ENCODE data around the gene CD300LF.

The CD300LF gene

DNA sequence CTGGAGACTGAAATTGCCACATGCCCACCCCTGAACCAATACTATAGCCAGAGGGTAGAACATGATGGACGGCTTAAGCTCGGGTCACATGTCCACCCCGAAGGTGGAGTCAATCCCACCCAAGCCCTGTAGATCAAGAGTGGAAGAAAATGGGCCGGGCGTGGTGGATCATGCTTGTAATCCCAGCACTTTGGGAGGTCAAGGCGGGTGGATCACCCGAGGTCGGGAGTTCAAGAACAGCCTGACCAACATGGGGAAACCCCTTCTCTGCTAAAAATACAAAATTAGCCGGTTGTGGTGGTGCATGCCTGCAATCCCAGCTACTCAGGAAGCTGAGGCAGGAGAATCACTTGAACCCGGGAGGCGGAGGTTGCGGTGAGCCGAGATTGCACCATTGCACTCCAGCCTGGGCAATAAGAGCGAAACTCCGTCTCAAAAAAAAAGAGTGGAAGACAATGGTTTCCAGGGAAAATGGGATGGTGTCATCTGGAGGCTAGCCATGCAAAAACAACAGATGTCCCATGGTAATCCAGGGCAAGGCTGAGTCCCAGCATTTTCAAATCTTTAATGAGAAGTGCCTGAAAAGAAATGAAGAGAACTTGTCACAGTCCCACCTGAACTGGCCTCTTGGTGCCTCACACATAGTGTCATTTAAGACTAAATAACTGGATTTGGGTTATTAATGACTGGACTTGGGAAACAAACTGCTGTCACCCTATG, 30.1 kb downstream of the CD300LF start:
- no peak for DNase-seq

- no peak for DNase-seq
Observed at GRCh38 chr17:74682028-74682427, 30.7 kb downstream of the CD300LF start.

DNA sequence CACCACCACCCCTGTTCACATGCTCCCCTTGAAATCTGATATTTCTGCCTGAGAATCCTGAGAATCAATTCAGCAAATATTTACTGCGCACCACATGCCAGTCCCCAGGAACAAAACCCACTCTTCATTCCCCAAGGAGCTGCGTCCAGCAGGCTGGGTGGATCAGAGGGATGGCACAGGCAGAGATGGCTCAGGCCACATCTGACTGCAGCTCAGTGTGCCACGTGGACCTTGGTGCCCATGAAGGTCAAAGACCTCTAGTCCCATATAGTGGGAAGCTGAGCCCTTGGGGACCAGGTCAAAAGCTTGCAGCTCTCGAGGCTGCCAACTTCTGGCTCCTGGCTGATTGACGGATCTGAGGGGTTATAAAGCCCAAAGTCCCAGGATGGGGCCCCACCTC, 31.8 kb downstream of the CD300LF start:
- no peak for DNase-seq

- DNase-seq, result no peak
Observed at GRCh38 chr17:74680213-74680612, 32.5 kb downstream of the CD300LF start.

- no peak for DNase-seq
Observed at GRCh38 chr17:74679374-74679773, 33.3 kb downstream of the CD300LF start.

GRCh38 chr17:74678541-74678940, 34.2 kb downstream of the CD300LF start:
- no peak for DNase-seq

- no peak for DNase-seq
Observed at GRCh38 chr17:74677558-74678466, 34.9 kb downstream of the CD300LF start.

- DNase-seq, result peak; percentile 72
Observed at GRCh38 chr17:74671031-74671771, 41.5 kb downstream of the CD300LF start.

- DNase-seq, result no peak
Observed at GRCh38 chr17:74670329-74670728, 42.4 kb downstream of the CD300LF start.

DNA sequence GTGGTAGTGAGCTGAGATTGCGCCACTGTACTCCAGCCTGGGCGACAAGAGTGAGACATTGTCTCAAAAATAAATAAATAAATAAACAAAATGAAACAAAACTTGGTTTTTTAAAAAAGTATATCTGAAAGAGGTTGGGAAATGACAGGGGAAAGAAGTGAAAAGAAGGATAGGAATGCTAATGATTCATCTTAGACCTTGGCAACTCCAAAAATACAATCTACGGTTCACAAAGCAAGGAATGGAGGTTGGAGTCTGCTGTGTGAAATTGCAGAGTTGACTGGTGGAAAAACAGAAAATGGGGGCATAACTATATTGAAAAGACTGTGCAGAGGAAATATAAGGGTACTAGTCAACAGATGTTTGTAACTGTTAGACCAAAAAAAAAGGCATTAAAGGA, 49.2 kb downstream of the CD300LF start:
- DNase-seq, result no peak

GRCh38 chr17:74659889-74660288, 52.8 kb downstream of the CD300LF start:
- no peak for DNase-seq

DNA sequence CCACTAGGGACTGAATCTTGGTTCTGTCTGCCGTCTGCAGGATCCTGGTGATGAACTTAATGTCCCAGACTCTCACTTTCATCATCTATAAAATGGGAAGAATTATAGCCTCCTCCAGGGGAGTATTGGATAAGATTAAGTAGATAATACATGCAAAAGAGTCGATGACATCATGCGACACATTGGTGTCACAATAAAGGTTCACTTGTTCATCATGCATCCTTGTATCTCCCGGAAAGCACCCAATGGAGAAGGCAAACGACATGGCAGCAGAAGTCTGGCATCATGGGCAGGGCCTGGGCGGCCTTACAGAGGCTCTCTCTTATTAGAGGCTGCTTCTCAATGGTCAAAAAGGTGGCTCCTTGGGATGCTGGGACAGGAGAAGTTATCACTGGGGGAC, 54.1 kb downstream of the CD300LF start:
- DNase-seq, result no peak

- no peak for DNase-seq
Observed at GRCh38 chr17:74654742-74655141, 58.0 kb downstream of the CD300LF start.

DNA sequence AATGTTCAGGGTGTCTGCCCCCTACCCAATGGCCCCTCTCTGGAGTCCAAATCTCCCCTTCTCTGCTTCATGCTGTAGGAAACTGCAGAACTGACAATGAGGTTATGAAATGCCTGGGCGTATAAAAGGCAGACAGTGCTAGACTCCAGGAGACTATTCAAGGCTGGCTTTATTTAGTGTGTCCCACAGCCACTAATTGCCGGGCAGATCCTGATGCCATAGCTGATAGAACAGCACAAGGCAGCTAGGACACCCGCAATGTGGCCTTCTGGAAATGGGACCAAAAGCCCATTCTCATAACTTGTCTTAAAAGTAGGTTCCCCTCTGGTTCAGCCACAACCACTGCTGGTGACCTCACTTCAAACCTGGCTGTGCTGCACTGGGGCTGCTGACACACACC, 60.7 kb downstream of the CD300LF start:
- no peak for DNase-seq

GRCh38 chr17:74649909-74650308, 62.8 kb downstream of the CD300LF start:
- no peak for DNase-seq

DNA sequence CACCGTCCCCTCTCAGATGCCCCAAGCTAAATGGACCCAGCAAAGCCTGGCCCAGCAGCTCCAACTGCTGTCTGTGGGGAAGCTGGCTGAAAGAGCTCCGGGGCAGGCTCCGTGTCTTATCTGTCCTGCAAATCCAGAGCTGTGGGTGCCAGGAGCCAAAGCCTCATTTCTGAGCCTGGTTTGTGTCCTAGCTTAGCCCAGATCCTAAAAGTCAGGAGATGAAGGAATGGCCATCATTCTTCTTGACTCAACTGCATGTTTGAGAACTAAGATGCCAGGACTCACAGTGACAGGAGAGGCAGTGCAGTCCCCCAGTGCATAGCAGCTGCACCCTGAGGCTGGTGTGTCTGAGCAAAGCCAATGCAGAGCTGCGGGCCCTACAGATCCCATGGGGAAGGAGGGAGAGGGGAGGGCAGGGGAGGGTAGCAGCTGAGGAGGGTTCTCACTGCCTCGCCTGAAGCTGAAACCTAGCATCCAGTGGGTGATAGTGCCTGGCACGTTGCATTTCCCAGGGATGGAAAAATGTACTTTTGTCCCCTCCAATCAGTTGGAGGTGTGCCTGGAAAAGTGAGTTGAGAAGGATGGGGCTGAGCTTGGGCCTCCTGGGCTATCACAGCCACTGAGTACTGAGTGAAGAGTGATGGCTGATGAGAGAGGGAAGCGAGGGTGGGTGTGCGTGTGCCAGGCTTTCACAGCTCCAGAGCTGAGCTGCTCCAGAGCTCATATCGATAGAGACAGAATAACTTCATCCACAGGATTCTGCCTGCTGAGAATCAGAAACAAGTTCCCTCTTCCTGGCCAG, 64.7 kb downstream of the CD300LF start:
- no peak for DNase-seq

DNA sequence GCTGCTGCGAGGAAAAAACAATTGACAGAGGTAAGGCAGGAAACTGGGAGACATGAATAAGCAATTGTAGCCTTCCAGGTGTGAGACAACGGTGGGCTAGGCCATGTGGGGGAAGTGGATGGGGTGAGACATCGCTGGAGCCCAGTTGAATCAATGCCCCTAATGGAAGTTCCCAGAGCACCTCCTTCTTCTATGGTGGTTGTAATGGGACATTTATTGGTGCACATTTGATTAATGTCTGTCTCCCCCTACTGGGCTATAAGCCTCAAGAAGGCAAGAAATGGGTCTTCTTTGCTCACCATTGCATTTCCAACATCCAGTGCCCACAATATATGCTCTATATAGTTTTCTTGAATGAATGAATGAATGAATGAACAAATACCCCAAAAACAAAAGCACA, 66.5 kb downstream of the CD300LF start:
- no peak for DNase-seq

- DNase-seq, result no peak
Observed at GRCh38 chr17:74645010-74645409, 67.7 kb downstream of the CD300LF start.

- no peak for DNase-seq
Observed at GRCh38 chr17:74644419-74644818, 68.3 kb downstream of the CD300LF start.

All from CD4-positive, alpha-beta T cell treated with Interferon gamma for 1 hour (primary cell).